Adipocyte (in vitro differentiated cells): ENCODE results near the gene PKNOX2.

Source experiments
- DNase-seq: peaks from one replicate; pipeline ENCODE4 v3.0.0-alpha.2; 2015; ENCODE audit warnings: low read depth
- H3K27me3 ChIP-seq: replicated peaks from 2 replicates; pipeline ENCODE4 v1.7.0; 2013; ENCODE audit warnings: mild to moderate bottlenecking, low read length, moderate library complexity; ENCODE audit not compliant: control insufficient read depth, insufficient read depth
- H3K36me3 ChIP-seq: 2 replicates; pipeline ENCODE4 v1.7.0; 2013; ENCODE audit warnings: low read length, mild to moderate bottlenecking, moderate library complexity; ENCODE audit not compliant: control insufficient read depth, insufficient read depth, severe bottlenecking
- H3K4me1 ChIP-seq: 2 replicates; pipeline ENCODE4 v1.7.0; 2013; ENCODE audit warnings: mild to moderate bottlenecking, low read length, moderate library complexity; ENCODE audit not compliant: control insufficient read depth, insufficient read depth
- H3K4me3 ChIP-seq: 2 replicates; pipeline ENCODE4 v1.7.0; 2013; ENCODE audit warnings: mild to moderate bottlenecking, low read length, moderate library complexity
- H3K9ac ChIP-seq: 2 replicates; pipeline ENCODE4 v1.7.0; 2013; ENCODE audit warnings: mild to moderate bottlenecking, low read length, moderate library complexity
- H3K9me3 ChIP-seq: 2 replicates; pipeline ENCODE4 v1.7.0; 2013; ENCODE audit warnings: mild to moderate bottlenecking, low read length, moderate library complexity; ENCODE audit not compliant: control insufficient read depth

The PKNOX2 gene

DNA sequence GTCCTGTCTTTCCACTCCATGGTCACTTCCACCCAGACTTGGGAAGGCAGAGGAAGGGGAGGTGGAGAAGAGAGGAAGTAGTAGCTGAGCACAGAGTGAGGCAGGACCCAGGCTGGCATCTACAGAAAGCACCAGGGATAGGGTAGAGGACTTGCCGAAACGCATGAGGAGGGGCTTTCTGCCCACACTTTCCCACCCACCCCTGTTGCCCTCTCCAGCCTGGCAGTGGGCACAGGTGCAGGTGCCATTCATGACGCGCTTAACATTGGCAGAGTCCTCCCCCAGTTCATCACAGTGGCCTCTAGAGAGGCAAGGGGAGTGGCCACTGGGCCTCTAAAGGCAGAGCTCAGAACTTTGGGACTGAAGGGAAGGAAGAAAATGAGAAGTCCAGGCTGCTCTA lies 249.6 kb downstream of the PKNOX2 start:
- peaks cover 9% of the 10 kb centered on the region for H3K27me3 ChIP-seq
- DNase-seq, result no peak
- H3K9ac ChIP-seq, result no peak overlapping the region
- no peaks in the 10 kb centered on the region for H3K4me1 ChIP-seq
- H3K9me3 ChIP-seq, result no peaks in the 10 kb centered on the region
- H3K36me3 ChIP-seq, result no peaks in the 10 kb centered on the region
- no peak overlapping the region for H3K4me3 ChIP-seq

- Histone ChIP-seq H3K4me3 (no peak overlapping the region), H3K36me3 (no peaks in the 10 kb centered on the region), H3K27me3 (peaks cover 4% of the 10 kb centered on the region), H3K4me1 (no peaks in the 10 kb centered on the region), H3K9me3 (no peaks in the 10 kb centered on the region), H3K9ac (no peak overlapping the region)
- no peak for DNase-seq
These were observed 252.7 kb downstream of the PKNOX2 start for GRCh38 chr11:125416981-125417935.

- H3K4me1 ChIP-seq, result no peaks in the 10 kb centered on the region
- no peak for DNase-seq
- no peak overlapping the region for H3K4me3 ChIP-seq
- H3K9me3 ChIP-seq, result no peaks in the 10 kb centered on the region
- H3K9ac ChIP-seq, result no peak overlapping the region
- H3K27me3 ChIP-seq, result peaks cover 4% of the 10 kb centered on the region
- no peaks in the 10 kb centered on the region for H3K36me3 ChIP-seq
These were observed 253.8 kb downstream of the PKNOX2 start for GRCh38 chr11:125418396-125418795.

GRCh38 chr11:125422681-125423080 lies 258.1 kb downstream of the PKNOX2 start:
- Histone ChIP-seq H3K4me1 (peaks cover 11% of the 10 kb centered on the region), H3K4me3 (no peak overlapping the region), H3K36me3 (no peaks in the 10 kb centered on the region), H3K9ac (no peak overlapping the region), H3K27me3 (peaks cover 4% of the 10 kb centered on the region), H3K9me3 (no peaks in the 10 kb centered on the region)
- DNase-seq, result no peak

DNA sequence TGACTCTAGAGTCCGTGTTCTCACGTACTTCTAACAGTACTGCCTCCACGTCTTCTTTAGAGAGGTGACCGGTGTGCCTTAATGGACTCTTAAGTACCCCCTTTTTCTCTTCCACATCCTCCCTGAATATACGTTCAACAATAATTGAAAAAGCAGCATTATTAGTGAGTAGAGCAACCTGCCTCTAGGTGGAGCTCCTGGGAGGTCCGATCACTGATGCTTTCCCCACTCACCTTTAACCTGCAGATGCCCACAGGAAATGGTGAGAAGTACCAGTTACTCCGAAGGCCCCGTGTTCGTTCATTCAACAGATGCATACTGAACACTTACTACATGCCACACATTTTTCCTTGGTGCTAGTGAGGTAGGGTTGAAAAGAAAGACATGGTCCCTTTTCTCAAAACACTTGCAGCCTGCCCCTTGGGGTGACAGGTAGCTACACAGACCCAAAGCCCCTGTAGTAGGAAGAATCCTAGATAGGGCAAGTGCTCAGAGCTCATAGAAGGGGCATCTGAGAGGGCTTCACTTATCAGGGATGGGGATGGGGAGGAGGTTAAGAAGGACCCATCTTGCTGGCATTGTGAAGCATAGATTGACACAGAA lies 258.8 kb downstream of the PKNOX2 start:
- H3K9me3 ChIP-seq, result no peaks in the 10 kb centered on the region
- no peak for DNase-seq
- H3K4me3 ChIP-seq, result no peak overlapping the region

DNA sequence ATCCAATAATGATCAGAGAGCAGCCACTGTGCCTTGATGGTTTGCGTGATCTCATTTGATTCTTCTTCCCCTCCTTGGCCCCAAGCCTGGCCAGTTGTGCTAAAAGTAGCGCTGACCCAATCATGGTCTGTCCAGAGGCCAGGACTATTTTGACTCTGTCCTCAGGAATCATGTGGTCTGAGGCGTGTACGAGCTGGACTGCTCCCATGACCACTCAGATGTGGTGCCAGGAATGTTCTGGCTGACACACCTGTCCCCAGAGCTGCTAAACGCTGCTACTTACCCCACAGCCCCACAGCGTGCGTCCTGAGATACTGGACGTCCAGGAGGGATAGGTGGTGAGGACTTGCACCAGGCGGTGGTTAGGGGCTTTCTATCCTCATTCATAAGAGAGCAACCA lies 261.1 kb downstream of the PKNOX2 start:
- Histone ChIP-seq H3K4me3 (no peak overlapping the region), H3K27me3 (peaks cover 4% of the 10 kb centered on the region), H3K9me3 (no peaks in the 10 kb centered on the region), H3K36me3 (no peaks in the 10 kb centered on the region), H3K4me1 (peaks cover 11% of the 10 kb centered on the region), H3K9ac (no peak overlapping the region)
- DNase-seq, result no peak

More for the DNA sequence above, 258.8 kb downstream of the PKNOX2 start:
- Histone ChIP-seq H3K36me3 (no peaks in the 10 kb centered on the region), H3K4me1 (peaks cover 11% of the 10 kb centered on the region), H3K27me3 (peaks cover 4% of the 10 kb centered on the region), H3K9ac (no peak overlapping the region)

DNA sequence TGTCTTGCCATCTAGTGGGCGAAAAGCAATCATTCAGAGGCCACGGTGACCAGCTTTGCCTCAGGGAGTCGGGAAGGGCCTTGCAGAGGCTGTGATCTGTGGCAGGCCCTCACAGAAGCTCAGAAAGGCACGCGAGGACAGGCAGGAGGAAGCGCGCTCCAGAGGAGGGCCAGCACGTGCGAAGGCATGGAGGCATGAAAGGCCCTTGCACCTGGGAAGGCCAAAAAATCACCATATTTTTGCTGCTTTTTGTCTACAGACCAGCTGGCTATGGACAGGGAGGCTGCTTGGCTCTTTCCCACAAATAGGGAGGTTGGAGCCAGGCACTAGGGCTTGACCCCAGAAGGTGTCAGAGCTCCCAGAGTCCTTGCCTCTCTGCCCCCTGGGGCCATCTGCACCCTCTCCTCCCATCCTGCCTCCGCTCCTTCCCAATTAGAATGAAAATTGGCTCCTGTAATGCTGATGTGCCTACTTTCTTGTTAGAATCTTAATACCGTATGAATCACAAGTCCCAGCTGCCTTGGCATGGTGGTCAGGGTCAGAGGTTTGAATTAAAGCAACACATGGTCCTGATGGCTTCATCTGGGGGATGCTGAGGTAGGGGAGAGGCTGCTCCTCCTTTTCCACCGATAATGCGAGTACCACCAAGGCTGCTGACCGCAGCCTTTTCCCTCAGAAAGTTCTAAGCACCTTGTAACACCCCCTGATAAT lies 262.4 kb downstream of the PKNOX2 start:
- H3K9me3 ChIP-seq, result no peaks in the 10 kb centered on the region
- DNase-seq, result no peak
- H3K9ac ChIP-seq, result no peak overlapping the region
- H3K4me3 ChIP-seq, result no peak overlapping the region
- H3K36me3 ChIP-seq, result no peaks in the 10 kb centered on the region
- H3K27me3 ChIP-seq, result no peaks in the 10 kb centered on the region
- peaks cover 11% of the 10 kb centered on the region for H3K4me1 ChIP-seq

DNA sequence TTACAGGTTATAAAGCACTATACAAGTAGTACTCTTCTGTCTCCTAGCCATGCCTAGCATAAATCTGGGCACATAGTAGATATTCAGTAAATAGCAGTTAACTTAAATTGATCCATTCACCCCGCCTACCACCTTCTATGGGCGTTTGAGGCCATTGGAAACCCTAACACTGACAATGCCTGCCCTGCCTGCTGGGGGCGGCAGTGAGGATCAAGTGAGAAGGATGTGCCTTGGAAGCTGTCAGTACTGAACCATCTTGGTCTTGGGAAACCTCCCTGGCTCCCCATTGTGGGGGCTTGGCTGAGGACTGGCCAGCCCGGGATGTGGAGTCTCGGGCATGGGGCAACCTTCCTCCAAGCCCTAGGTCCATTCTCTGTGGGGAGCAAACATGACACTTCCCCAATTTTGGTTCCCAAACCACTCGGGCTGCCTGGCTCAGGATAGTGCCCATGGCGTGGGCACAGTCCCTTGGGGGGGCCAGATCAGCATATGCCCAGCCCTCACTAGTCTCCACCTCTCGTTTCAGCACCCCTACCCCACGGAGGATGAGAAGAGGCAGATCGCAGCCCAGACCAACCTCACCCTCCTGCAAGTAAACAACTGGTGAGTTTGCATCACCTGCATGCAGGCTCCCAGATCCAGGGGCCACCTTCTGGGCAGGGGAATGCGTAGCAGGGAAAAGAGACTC lies 264.1 kb downstream of the PKNOX2 start:
- DNase-seq, result no peak
- no peaks in the 10 kb centered on the region for H3K36me3 ChIP-seq
- H3K4me3 ChIP-seq, result no peak overlapping the region
- no peaks in the 10 kb centered on the region for H3K27me3 ChIP-seq
- H3K9me3 ChIP-seq, result no peaks in the 10 kb centered on the region
- peaks cover 11% of the 10 kb centered on the region for H3K4me1 ChIP-seq
- H3K9ac ChIP-seq, result no peak overlapping the region

DNA sequence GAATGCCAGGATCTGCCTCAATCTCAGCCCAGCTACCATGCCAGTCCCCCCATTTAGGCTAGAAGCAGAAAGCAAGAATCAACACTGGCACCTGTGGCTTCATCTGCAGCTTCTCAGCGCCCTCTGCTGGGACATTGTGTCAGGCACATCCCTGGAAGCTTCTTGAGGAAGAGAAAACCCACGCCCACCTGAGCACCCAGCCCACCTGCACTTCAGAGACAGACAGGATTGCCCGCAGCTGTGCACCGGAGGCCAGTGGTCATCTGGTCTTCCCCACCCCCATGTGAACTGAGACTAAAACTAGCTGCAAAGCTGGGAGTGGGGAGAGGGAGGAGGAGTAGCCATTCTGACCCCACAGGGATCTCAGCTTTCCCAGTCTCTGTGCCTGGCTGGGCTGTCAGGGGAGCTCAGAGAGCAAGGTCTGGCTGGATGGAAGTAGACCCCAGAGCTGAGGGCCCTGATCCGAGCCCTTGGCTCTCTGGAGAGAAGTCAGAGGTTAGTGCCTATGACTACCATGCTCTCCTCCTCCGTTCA lies 264.7 kb downstream of the PKNOX2 start:
- no peak overlapping the region for H3K9ac ChIP-seq
- no peaks in the 10 kb centered on the region for H3K9me3 ChIP-seq
- peak; percentile 73 for DNase-seq
- peaks cover 11% of the 10 kb centered on the region for H3K4me1 ChIP-seq
- no peak overlapping the region for H3K4me3 ChIP-seq
- H3K36me3 ChIP-seq, result no peaks in the 10 kb centered on the region
- no peaks in the 10 kb centered on the region for H3K27me3 ChIP-seq

DNA sequence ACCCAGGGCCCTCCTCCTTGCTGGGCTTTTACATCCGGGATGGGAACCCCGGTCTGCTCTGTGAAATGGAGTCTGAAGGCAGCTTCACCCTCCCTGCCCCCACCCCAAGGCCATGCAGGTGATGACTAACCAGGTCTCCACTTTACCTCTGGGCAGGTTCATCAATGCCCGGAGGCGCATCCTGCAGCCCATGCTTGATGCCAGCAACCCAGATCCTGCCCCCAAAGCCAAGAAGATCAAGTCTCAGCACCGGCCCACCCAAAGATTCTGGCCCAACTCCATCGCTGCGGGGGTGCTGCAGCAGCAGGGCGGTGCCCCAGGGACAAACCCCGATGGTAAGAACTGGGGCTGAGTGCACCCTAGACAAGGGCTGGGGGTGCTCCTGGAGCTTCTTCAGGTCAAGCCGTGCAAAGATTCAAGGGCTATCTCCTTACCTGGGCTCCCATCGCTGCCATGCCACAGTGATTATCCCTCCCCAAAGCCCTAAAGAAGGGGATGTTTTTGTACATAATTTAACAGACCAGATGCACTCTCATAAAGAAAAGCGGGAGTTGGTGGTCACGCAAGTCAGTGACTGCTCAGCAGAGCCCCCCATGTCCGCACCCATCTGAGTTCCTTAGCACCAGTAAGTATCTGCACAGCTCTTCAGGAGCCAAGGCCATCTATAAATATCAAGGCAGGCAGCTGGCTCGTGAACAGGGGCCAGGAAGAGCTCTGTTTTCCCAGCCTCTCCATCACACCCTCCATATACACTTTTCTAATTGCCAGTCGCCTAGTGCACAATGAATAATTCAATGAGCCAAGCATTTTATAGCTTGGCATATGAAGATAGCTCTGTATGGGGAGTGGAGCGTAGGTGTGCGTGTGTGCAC lies 265.5 kb downstream of the PKNOX2 start:
- Histone ChIP-seq H3K36me3 (no peaks in the 10 kb centered on the region), H3K27me3 (no peaks in the 10 kb centered on the region), H3K4me1 (peaks cover 10% of the 10 kb centered on the region), H3K9ac (no peak overlapping the region), H3K9me3 (no peaks in the 10 kb centered on the region), H3K4me3 (no peak overlapping the region)
- no peak for DNase-seq
